HEK293 (cell line): ENCODE measurements around the gene MGAT4A.

Experiments used
- CTCF ChIP-seq: fragments of 450-650 bp; formaldehyde crosslinking; IDR thresholded peaks from 2 replicates; pipeline ENCODE4 v1.5.1; 2016; ENCODE audit warnings: missing biosample characterization, missing genetic modification characterization
- GLI4 ChIP-seq: fragments of 450-650 bp; formaldehyde crosslinking; IDR thresholded peaks from 2 replicates; pipeline ENCODE4 v1.5.1; 2016; ENCODE audit warnings: missing biosample characterization, missing genetic modification characterization
- PATZ1 ChIP-seq: fragments of 450-650 bp; formaldehyde crosslinking; IDR thresholded peaks from 2 replicates; pipeline ENCODE4 v1.5.1; 2016; ENCODE audit warnings: missing biosample characterization, missing genetic modification characterization
- PRDM1 ChIP-seq: fragments of 450-650 bp; formaldehyde crosslinking; IDR thresholded peaks from 2 replicates; pipeline ENCODE4; 2016; ENCODE audit warnings: missing biosample characterization, missing genetic modification characterization
- REST ChIP-seq: fragments of 450-650 bp; formaldehyde crosslinking; IDR thresholded peaks from 2 replicates; pipeline ENCODE4 v1.5.1; 2016; ENCODE audit warnings: missing biosample characterization, missing genetic modification characterization
- SP2 ChIP-seq: fragments of 450-650 bp; formaldehyde crosslinking; IDR thresholded peaks from 2 replicates; pipeline ENCODE4 v1.5.1; 2016; ENCODE audit warnings: missing biosample characterization, missing genetic modification characterization
- ZFP37 ChIP-seq: fragments of 450-650 bp; formaldehyde crosslinking; IDR thresholded peaks from 2 replicates; pipeline ENCODE4 v1.5.1; 2016; ENCODE audit warnings: missing biosample characterization, missing genetic modification characterization
- ZNF274 ChIP-seq, 2 experiments: fragments of 200-500 bp in 1 of 2; fragments of 450-650 bp in 1 of 2; sonication (Bioruptor generic) in 1 of 2; formaldehyde crosslinking in 1 of 2; IDR thresholded peaks; 2 replicates each; pipeline versions ENCODE4 v1.5.1 to v1.6.1; 2014 to 2016; ENCODE audit warnings: borderline replicate concordance in 1 of 2, inconsistent platforms in 1 of 2, low read length in 1 of 2, missing biosample characterization in 1 of 2, missing genetic modification characterization in 1 of 2
- ZNF280D ChIP-seq: fragments of 450-650 bp; formaldehyde crosslinking; IDR thresholded peaks from 2 replicates; pipeline ENCODE4 v1.5.1; 2016; ENCODE audit warnings: missing biosample characterization, missing genetic modification characterization
- ZNF324 ChIP-seq: fragments of 450-650 bp; formaldehyde crosslinking; IDR thresholded peaks from 2 replicates; pipeline ENCODE4 v1.5.1; 2016; ENCODE audit warnings: missing biosample characterization, missing genetic modification characterization
- ZNF501 ChIP-seq: fragments of 450-650 bp; formaldehyde crosslinking; IDR thresholded peaks from 2 replicates; pipeline ENCODE4 v1.5.1; 2016; ENCODE audit warnings: missing biosample characterization, missing genetic modification characterization
- ZNF658 ChIP-seq: fragments of 450-650 bp; formaldehyde crosslinking; IDR thresholded peaks from 2 replicates; pipeline ENCODE4; 2016; ENCODE audit warnings: missing biosample characterization, missing genetic modification characterization
- ZNF792 ChIP-seq: fragments of 450-650 bp; formaldehyde crosslinking; IDR thresholded peaks from 2 replicates; pipeline ENCODE4 v1.5.1; 2016; ENCODE audit warnings: missing biosample characterization, missing genetic modification characterization
- ZSCAN5A ChIP-seq: fragments of 450-650 bp; formaldehyde crosslinking; IDR thresholded peaks from 2 replicates; pipeline ENCODE4 v1.5.1; 2016; ENCODE audit warnings: missing biosample characterization, missing genetic modification characterization

- TF ChIP-seq ZNF792 (tag by site-specific recombination), result no peak
- no peak for TF ChIP-seq GLI4 (tag by site-specific recombination)
- TF ChIP-seq REST (tag by site-specific recombination), result no peak
- no peak for TF ChIP-seq CTCF (tag by site-specific recombination)
- no peak for TF ChIP-seq ZNF658 (tag by site-specific recombination)
- TF ChIP-seq ZFP37 (tag by site-specific recombination), result no peak
- TF ChIP-seq ZNF274 (IDR thresholded peaks at IDR 0.05; ENCODE audit: low read length), result no peak
- TF ChIP-seq ZNF274 (tag by site-specific recombination; IDR thresholded peaks at IDR 0.05; ENCODE audit: borderline replicate concordance), result no peak
- TF ChIP-seq PRDM1, result no peak
- TF ChIP-seq ZNF280D (tag by site-specific recombination), result no peak
- TF ChIP-seq ZSCAN5A, result no peak
- no peak for TF ChIP-seq ZNF324 (tag by site-specific recombination)
- no peak for TF ChIP-seq SP2 (tag by site-specific recombination)
- no peak for TF ChIP-seq PATZ1 (tag by site-specific recombination)
- no peak for TF ChIP-seq ZNF501 (tag by site-specific recombination)
Measured at GRCh38 chr2:98771721-98772524, 41.0 kb upstream of the MGAT4A start.
